Measurements from ENCODE around the gene CD180.

DNA sequence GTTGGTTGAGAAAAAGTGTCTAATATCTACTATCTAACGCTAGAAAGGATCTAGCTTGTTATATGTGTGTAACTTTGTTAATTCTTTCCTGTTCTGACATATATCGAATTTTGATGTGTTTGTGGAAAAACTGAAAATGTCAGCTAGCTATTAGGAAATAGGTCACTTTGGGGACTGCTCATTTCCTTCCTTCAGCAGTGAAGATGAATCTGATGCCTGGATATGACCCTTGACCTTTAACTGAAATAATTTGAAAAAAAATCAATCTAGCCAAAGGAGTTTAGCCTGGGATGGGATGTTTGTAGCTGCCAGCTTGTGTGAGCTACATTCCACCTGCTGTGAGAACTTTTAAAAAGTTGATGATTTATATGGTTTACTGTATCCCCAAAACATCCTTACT is 66.8 kb downstream of the CD180 start:
- TF ChIP-seq, protein P1, sequence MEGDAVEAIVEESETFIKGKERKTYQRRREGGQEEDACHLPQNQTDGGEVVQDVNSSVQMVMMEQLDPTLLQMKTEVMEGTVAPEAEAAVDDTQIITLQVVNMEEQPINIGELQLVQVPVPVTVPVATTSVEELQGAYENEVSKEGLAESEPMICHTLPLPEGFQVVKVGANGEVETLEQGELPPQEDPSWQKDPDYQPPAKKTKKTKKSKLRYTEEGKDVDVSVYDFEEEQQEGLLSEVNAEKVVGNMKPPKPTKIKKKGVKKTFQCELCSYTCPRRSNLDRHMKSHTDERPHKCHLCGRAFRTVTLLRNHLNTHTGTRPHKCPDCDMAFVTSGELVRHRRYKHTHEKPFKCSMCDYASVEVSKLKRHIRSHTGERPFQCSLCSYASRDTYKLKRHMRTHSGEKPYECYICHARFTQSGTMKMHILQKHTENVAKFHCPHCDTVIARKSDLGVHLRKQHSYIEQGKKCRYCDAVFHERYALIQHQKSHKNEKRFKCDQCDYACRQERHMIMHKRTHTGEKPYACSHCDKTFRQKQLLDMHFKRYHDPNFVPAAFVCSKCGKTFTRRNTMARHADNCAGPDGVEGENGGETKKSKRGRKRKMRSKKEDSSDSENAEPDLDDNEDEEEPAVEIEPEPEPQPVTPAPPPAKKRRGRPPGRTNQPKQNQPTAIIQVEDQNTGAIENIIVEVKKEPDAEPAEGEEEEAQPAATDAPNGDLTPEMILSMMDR (IDR thresholded peaks at IDR 0.05; ENCODE audit: low read length) = no peak
- no peak for TF ChIP-seq EZH2 (IDR thresholded peaks at IDR 0.05; ENCODE audit: borderline replicate concordance, low read length)
